Iris pigment epithelial cell (primary cell): ENCODE results near the gene GRAMD1C.
"Not testable (repeated sequence)": the region's sequence is repeated elsewhere in the genome, so short reads cannot be mapped to it uniquely, and the experiment has no call there.

Experiments used
- DNase-seq: peaks from one replicate; pipeline ENCODE4 v3.0.0-alpha.2; 2011; ENCODE audit warnings: low read depth

The GRAMD1C gene

DNA sequence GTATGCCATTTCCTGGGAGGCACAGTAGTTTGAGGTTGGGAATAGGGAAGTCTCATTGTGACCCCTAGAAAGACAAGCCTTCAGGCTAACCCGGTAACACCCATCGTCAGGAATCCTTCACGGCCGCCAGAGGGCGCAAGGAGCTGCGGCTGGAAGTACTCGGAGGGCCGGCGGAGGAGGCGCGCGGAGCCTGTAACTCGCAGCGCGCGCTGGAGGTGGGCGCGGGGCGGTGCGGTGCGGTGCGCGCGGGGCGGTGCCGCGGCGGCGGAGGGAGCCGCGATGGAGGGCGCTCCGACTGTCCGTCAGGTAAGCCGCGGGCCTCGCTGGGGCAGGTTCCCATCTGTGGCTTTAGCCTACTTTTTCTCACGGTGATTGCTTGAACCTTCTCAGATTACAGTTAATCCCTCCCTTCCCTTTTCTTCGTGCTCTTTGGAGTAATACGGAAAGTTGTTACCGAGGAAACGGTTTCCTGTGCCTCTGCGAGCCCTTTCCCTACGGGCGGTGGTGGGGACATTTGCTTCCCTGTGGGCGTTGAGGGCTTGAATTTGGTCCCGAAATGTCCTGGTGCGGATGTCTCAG, at the start of gene GRAMD1C:
Gene GRAMD1C (plus strand): TSS at position 158 of the 579 bp plus-strand sequence. CDS start 122 bp downstream, at position 280.
- DNase-seq, result peak; percentile 91

DNA sequence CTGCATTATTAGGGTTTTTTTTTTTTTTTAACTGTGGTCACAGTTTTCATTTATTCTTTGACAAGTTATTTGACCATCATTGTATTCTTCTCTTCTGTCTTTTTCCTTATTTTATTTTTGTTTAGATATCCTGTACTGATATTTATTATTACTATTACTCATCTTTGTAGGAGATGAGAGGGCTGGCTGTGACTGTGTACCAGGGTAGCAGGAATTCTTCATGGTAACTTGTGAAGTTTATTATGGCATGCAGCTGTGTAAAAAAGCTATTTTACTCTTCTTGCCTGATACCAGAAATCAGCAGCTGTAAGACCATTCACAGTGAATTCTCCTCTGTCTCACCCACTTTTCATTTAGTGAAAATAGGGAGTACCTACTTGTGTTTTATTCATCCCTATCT, 47.2 kb upstream of the GRAMD1C start:
- peak; percentile 43 for DNase-seq

DNA sequence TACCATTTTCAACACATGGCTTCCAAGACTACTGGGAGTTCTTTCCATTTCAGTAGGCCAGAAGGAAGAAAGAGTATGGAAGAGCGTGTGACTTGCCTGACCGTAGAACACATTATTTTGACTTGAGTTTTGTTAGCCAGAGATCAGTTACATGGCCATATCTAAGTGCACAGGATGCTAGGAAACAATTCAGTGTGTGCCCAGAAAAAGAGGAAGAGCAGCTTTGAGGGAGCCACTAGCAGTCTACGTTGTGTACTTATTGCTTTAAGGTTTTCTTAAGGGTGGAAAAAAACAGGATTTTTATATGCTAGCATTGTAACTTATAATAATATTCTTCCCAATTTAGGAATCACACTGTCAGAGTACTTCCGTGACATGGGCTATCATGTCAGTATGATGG, 44.1 kb upstream of the GRAMD1C start:
- DNase-seq, result no peak

DNA sequence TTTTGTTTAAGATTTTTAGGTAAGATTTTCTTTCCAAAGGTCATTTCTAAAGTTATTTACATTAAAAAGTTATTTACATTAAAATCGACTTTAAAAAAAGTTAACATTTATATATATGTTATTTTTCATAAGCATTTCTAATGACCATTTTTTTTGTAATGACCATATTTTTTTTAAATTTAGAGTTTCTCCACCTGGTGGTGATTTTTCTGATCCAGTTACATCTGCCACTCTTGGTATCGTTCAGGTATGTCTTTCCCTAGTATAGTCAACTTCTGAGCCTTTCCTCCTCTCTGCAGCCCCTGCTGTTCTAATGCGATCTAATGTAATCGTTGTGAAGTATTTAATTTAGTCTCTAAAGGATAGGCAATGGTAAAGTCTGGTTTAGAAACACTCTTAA, 42.9 kb upstream of the GRAMD1C start:
- no peak for DNase-seq

DNA sequence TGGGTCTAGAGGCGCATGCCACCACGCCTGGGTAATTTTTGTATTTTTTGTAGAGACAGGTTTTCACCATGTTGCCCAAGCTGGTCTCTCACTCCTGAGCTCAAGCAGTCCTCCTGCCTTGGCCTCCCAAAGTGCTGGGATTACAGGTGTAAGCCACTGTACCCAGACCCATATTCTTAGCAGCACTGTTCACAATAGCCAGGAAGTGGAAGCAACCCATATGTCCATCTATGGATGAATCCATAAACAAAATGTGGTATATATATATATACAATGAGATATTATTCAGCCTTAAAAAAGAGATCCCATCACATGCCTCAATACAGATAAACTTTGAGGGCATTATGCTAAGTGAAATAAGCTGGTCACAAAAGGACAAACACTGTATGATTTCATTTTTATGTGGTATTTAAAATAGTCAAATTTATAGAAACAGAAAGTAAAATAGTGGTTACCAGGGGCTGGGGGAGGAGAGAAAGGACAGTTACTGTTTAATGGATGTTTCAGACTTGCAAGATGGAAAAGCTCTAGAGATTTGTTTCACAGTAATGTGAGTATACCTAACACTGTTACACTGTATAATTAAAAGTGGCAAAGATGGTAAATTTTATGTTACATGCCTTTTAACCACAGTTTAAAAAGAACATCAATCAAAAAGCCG, 35.7 kb upstream of the GRAMD1C start:
- no peak for DNase-seq

DNA sequence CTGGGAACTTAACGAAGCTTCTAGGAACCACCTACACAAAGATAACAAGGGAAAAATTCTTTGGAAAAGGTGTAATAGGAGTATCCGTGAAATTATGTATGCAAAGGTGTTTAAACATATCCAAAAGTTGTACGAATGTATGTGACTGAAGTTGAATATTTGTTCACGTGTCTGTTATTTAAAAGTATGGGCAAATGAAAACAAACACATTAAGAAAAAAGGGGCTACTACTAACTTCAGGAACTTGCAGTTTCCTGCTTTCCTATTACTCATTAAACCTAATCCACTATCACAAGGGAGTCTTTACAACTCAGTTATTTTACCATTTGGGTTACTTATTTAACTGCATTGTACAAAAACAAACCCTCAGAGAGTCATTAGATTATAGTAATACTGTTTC, 33.9 kb upstream of the GRAMD1C start:
- no peak for DNase-seq

DNA sequence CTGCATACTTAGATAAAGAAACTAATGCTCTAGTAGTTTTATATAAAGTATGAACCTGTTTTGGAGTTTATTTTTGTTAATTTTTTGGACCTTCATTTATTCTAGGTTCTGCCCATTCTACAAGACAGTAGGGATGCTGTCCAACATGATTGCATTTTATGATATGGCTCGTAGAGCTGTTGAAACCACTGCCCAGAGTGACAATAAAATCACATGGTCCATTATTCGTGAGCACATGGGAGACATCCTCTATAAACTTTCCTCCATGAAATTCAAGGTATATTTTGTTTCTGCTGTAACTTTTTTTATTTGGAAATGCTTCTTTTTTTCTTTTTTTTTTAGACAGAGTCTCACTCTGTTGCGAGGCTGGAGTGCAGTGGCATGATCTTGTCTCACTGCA, 33.3 kb upstream of the GRAMD1C start:
- DNase-seq, result no peak

DNA sequence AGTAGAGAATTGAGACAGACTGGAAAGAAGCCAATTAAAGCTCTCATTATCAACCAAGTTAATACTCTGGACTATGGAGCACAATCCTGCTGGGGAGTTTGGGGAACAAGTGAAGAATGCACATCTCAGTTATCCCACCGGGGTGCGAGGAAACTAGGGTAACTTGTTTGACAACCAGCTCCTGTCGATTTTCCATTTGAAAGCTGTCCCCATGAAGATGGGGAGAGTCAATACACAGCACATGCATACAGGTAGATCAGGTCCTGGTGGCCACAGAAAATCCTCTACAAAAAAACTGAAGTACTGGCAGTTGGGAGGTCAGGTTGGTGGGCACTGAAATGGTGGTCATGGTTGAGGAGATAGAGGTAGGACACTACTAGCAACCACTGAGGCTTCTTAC, 25.7 kb upstream of the GRAMD1C start:
- DNase-seq, result no peak

DNA sequence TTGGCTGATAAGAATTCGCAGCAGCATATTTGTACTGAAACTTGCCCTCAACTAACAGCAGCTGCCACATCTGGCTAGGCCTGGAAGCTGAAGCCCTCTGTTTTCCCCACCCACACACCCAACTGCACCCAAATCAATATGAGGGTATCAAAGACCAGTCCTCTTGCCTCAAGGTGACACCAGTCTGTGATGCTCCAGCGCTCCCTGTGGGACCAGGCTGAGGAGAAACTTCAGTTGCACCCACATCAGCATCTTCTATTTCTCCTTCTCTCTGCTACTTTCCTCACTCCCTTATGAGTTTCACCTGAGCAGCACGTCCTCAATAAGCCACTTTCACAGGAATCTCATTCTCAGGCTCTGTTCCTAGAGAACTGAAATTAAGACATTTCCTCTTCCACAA, 18.7 kb upstream of the GRAMD1C start:
- no peak for DNase-seq

DNA sequence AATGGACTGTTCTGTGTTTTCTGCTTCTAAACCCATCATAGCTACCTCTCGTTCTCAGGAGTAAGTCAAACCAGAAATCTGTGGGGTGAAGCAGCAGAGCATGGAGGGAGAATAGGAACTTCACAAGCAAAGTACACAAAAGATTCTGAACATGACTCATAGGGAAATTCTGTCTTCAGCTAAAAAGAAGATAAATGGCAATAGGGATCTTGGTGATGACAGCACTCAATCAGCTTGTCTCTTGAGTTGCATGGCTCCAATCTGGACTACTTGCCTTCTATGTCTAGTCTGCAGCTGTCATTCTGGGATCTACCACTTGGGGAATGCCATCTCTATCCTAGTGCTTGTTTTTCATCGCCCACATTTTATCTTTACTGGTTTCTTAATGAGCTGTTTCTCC, 13.5 kb upstream of the GRAMD1C start:
- peak; percentile 53 for DNase-seq

DNA sequence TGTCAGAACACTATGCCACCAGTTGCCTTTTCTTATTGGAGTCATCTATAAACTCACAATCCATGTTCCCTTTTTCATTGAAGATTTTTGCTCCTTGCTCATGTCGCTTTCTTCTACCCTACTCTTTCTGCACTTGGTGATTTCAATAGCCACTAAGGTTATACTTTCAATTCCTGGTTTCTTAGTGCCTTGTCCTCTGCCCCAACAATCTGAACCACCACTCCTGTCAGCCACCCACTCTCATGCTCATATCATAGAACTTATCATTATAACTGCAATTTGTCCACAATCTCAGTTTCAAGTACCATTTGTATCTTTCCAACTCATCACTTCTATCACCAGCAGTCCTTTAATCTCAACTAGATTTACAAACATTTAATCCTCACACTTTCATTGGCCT, 10.0 kb upstream of the GRAMD1C start:
- no peak for DNase-seq

DNA sequence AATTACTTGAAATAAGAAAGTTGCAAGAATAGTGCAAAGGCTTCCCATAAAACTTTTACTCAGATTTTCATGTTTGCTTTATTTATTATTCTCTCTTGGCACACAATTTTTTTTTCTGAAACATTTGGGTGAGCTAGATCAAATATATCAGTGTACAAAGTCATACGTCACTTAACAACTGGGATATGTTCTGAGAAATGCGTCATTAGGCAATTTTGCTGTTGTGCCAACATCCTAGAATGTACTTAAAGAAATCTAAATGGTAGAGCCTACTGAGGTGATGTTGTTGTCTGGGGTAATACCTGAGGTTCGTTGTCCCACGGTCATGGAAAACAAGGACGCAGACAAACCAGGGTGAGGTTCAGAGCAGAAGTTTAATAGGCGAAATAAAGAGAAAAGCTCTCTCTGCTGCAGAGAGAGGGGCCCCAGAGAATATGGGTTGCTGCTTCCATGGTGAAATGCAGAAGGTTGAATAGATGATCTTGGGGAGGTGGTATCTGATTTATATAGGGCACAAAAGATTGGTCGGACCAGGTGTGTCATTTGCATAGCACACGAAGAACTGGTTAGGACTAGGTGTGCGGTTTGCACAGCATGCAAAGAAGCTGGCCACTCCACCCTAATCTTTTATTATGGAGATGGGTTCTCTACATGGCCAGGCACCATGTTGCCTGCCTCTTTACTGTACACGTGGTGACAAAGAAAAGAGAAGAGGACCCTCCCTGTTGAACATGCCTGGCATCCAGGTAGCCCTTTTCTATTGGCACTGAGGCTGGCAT, 8.8 kb upstream of the GRAMD1C start:
- peak; percentile 14 for DNase-seq

DNA sequence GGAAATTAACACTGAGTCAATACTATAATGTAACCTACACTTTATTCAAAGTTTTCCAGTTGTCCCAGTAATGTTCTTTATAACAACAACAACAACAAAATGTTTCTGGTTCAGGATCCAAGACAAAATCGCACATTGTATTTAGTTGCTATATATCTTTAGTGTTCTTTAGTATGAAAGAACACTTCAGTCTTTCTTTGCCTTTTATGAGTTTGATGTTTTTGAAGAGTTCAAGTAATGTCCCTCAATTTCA, 7.6 kb upstream of the GRAMD1C start:
- DNase-seq, result no peak

DNA sequence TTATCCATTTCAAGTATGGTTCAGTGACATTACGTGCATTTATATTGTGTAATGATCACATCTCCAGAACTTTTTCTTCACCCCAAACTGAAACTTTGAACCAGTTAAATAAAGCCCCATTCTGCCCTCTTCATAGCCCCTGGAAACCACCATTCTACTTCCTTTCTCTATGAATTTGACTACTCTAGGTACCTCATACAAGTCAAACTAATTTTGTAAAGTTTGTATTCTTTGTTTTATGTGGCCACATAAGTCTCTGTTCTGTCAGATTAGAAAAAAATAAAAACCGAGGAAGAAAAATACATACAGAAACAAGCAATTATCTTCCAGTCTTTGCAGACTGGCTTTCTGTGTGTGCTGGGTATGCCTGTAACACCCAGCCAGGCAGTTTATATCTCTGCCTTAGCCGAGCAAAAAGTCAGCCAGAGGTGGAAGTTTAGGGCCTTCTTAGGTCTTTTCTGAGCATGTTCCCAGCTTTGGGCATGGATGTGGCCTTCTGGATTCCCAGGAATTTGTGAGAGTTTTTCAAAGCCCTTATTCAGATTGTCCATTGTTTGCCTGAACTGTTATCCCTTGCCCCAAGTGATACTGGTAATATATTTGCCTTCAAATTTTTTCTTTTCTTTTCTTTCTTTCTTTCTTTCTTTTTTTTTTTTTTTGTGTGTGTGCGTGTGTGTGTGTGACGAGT, 6.0 kb upstream of the GRAMD1C start:
- no peak for DNase-seq

DNA sequence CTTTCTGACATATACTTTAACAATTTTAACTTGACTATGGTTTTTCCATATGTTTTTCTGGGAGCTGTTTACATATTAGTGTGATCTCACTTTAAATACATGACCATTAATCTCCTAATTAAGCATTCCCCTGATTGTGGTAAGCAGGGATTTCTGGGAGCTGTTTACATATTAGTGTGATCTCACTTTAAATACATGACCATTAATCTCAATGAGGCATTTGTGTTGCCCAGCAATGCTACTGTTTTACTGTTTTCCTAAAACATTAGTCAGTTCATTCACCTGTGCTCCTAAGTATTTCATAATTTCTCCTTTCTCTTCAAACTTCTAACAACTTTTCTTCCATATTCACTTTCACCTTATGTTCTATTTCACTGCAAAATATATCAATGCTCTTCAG, 3.6 kb upstream of the GRAMD1C start:
- no peak for DNase-seq

DNA sequence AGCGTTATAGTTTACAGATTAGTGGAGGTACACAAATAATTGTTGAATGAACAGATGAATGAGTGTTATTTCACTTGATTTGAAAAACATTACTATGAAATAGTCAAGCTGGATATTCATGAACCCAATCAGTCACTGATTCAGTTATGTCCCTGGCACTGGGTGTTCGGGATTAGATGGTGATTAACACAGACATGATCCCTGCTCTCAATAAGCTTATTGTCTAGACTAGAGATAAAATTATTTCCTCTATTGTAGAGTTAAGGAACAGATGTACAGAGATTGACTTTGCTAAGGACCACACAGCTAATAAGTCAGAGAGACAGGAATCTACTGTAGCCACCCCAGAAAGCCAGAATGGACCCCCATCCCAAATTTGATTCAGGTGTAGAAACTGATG, 963 bp downstream of the GRAMD1C start:
- peak; percentile 8 for DNase-seq

DNA sequence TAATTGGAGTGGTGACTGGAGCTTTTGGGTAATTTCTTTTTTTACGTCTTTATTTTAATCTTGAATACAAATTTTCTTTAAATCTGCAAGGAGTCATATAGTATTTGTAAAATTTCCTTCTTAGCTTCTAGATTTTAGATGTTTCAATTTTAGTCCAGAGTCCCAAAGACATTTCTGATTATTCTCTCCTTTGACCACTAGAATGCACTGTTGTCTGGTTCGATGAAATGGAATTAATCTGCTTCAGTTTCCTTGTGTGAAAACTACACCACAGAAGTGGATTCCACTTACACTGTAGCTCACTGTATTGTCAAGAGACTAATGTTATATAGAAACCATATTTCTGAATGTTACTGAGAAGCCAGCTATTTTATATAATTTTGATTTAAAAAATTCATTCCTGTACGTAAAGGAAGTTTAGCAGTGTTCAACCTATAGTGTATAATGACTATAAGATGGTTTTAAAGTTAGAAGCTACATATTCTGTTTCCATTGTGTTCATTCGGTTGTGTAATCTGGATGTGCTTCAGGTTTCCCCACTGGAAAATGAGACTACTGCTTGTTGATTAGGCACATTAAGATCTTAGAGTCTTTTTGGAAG, 6.1 kb downstream of the GRAMD1C start:
- DNase-seq, result peak; percentile 44

DNA sequence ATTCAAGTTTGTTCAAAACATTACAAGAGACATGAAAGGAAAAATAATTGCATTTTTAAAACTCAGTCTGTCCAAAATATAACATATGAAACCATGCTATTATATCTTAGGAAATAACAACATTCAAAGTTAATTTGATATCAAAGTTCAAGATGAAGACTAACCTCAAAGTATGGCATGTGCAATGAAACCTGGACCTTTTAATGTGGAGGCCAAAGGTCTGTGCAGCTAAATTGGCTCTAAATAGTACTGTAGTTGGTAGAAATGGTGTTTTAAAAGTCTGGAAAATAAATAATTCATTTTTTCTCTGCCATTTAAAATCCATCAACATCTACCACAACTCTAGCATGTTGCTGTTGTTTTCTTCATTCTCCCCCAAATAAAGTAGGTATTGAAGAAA, 8.7 kb downstream of the GRAMD1C start:
- DNase-seq, result no peak

DNA sequence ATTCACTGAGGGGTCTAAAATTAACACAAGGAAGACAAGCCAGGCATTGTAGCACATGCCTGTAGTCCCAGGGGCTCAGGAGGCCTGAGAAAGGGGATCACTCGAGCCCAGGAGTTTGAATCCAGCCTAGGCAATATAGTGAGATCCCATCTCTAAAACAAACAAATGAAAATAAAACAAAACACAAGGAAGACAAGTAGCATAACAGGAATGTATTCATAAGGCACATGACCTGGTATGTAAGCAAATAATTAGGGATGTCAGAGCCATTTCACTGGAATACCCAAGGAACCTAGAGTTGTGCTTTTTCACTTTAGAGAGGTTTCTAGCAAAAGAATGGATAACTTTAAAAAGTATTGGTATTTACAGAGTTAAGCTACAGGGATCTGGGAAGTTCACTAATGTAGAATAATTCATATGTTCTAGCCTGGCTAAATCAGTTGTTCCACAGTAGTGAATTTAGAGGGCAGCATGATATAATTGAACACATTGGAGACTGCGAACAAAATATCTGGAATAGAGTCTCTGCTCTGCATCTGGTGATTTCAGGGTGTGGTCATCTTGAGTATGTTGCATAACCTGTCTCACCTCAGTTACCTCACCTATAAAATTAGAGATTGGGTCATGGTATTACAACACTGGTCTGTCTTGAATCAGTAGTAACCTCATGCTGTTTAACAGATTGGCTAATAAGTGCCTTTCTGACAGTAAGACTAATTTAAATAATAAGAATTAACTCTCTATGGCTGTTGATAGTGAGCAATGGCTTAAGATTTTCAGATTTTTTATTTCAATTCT, 9.3 kb downstream of the GRAMD1C start:
- no peak for DNase-seq

DNA sequence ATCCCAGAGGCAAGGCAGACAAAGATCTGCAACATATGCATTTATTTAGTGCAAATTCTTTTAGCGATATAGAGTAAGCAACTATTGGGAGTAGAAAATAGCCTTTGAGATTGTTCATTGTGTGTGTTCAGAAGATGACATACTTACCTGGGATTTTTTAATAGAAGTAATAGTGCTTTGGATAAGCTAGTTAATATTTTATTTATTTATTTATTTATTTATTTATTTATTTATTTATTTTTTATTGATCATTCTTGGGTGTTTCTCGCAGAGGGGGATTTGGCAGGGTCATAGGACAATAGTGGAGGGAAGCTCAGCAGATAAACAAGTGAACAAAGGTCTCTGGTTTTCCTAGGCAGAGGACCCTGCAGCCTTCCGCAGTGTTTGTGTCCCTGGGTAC, 10.5 kb downstream of the GRAMD1C start:
- DNase-seq, result not testable (repeated sequence)

DNA sequence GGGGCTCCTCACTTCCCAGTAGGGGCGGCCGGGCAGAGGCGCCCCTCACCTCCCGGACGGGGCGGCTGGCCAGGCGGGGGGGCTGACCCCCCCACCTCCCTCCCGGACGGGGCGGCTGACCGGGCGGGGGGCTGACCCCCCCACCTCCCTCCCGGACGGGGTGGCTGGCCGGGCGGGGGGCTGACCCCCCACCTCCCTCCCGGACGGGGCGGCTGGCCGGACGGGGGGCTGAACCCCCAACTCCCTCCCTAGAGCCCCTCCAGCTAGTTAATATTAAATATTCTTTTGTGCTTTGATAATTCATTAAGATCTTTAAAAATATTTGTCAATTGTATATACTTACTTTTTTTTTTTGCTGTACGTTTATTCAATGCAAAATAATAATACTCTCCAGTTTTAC, 11.3 kb downstream of the GRAMD1C start:
- not testable (repeated sequence) for DNase-seq

DNA sequence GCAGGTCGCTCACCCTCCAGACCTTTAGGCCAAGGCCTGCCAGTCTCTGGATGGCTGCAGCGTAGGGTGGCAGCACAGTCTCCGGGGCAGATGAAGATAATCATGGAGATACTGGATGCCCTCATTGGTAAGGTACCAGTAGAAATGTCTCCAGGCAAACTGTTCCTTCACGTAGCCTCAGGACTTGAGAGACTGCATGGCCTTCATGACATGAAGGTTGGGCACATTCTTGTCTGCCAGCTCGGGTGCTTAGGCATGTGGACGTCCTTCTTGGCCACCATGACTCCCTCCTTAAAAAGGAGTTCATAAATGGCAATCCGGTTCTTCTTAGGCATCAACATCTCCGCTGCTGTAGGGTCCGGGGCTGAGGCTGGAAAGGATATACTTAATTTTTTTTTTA, 11.8 kb downstream of the GRAMD1C start:
- DNase-seq, result not testable (repeated sequence)
